Activated CD4-positive, alpha-beta T cell treated with anti-CD3 and anti-CD28 coated beads, Interleukin-2, amount 50 U/mL, for 48 hours (primary cell): ENCODE results near the gene MSL2.
A peak's percentile ranks its signal among the peaks of the same experiment; 100 is the strongest.
"Not testable (repeated sequence)": the region's sequence is repeated elsewhere in the genome, so short reads cannot be mapped to it uniquely, and the experiment has no call there.

Source experiments
- DNase-seq, 2 experiments: peaks; one replicate each; pipeline ENCODE4 v3.0.0-alpha.2; 2020

The MSL2 gene

DNA sequence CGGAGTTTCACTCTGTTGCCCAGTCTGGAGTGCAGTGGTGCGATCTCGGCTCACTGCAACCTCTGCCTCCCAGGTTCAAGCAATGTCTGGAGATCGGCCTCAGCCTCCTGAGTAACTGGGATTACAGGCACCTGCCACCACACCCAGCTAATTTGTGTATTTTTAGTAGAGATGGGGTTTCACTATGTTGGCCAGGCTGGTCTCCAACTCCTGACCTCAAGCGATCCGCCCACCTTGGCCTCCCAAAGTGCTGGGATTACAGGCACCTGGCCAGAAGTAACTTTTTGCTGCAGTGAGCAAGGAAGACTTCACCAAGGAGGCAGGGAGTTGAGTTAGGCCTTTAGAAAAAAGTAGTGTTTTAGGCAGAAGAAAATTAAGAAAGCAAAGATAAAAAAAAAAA lies 3.9 kb downstream of the MSL2 start:
- not testable (repeated sequence) for DNase-seq

DNA sequence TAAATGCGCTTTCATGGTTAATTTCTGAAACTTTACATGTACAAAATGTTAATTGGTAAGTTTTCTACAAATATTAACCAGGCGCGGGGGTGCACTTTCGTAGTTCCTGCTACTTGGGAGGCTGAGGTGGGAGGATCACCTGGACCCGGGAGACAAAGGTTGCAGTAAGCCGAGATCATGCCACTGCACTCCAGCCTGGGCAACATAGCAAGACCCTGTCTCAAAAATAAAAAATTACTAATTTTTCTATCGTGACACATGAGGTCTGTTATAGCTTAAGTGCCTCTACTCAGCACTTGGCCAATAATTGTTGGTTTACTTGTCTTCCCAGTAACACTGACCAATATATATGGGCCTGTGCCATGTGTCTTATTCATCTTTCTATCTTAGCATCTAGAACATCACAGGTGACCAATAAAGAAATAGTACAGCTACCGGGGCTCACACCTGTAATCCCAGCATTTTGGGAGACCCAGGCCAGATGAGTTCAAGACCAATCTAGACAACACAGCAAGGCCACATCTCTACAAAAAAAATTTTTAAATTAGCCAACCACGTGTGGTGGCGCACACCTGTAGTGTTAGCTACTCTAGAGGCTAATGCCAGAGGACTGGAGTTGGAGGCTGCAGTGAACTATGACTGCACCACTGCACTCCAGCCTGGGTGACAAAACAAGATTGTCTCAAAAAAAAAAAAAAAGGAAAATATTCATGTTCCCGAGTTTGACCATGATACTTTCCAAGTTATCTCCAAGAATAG lies 6.1 kb downstream of the MSL2 start:
- DNase-seq = no peak

DNA sequence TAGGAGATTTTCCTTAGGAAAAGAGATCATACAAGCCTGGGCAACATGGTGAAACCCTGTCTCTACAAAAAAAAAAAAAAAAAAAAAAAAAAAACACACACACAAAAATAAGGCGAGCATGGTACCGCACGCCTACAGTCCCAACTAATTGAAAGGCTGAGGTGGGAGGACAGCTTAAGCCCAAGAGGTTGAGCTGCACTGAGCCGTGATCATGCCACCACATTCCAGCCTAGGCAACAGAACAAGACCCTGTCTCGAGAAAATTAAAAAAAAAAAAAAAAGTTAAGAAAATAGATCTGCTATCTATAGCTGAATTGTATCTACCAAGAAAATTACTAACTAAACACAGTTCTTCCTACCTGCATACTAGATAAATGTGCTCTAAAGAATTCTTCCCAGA lies 7.1 kb downstream of the MSL2 start:
- no peak for DNase-seq

DNA sequence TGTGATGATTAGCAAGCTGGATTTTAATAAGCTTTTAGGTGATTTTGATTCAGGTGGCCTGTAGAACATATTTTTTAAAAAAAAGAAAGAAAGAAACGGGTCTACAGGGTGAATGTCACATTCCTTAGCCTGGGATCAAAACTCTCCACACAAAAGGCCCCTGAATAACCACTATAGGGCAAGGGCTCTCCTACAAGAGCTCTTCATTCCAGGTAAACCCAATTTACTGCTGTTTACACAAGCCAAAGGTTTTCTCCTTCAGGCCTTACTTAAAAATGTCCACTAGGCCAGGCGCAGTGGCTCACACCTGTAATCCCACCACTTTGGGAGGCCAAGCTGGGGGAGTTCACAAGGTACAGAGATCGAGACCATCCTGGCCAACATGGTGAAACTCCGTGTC lies 8.3 kb downstream of the MSL2 start:
- no peak for DNase-seq

DNA sequence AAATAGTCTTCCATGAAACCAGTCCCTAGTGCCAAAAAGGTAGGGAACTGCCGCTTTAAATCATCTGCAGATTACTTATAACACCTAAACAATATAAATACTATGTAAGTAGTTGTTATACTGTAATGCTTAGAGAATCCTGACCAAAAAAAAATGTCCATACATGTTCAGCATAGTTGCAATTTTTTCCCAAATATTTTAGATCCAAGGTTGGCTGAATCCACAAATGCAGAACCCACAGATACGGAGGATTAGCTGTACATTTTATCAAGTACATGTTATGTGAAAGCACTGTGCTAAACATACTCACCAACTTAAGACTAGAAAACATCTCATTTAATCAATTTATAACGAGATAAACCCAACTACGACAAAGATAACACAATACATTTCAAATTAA lies 9.3 kb downstream of the MSL2 start:
- no peak for DNase-seq

DNA sequence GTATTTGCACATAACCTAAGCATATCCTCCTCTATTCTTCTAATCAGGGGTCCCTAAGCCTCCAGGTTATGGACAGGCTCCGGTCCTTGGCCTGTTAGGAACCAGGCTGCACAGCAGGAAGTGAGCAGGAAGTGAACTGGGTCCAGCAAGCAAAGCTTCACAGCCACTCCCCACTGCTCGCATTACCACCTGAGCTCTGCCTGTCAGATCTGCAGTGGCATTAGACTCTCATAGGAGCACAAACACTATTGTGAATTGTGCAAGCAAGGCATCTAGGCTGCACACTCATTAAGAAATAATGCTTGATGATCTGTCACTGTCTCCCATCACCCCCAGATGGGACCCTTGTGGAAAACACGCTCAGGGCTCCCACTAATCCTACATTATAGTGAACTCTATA lies 9.8 kb downstream of the MSL2 start:
- no peak for DNase-seq

DNA sequence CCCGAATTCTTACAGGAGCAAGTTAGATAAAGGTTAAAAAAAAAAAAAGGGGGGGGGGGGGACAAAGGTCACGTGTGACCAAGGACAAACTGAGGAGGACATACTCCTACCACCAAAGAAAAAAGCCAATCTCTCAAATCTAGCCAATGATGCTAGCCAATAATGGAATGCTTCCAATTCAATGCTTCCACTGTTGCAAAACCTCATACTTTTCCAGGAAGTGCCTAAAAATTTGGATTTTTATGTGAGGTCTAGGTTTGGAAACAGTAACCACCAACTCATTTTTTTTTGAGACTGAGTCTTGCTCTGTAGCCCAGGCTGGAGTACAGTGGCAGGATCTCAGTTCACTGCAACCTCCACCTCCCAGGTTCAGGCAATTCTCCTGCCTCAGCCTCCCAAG lies 11.4 kb downstream of the MSL2 start:
- no peak for DNase-seq

DNA sequence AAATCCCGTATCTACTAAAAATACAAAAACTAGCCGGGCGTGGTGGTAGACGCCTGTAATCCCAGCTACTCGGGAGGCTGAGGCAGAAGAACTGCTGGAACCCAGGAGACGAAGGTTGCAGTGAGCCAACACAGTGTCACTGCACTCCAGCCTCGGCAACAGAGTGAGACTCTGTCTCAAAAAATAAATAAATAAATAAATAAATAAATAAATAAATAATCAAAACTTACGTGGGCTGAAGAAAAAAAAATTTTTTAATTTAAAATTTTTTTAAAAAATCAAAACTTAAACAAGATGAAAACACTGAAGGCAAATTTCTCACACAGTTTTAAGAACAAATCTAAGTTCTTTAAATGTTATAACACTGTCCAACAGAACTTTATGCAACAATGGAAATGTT lies 14.4 kb downstream of the MSL2 start:
- DNase-seq = no peak

DNA sequence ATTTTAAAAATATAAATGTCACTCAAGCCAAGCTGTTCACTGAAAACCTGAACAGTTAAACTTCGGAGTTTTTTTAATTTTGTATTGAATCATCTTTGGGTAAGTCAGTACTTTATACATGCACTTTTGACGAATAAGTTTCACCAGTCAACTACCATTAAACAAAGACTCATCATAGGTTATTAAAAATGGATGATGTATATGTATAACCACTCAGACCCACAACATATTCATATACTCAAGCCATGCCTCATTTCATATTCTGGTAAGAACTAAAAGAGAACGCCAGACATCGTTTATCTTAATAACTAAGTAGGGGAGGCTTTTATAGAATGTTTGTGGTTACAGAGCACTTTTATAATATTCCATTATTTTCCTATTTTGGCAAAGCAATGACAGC lies 18.3 kb downstream of the MSL2 start:
- DNase-seq = no peak

DNA sequence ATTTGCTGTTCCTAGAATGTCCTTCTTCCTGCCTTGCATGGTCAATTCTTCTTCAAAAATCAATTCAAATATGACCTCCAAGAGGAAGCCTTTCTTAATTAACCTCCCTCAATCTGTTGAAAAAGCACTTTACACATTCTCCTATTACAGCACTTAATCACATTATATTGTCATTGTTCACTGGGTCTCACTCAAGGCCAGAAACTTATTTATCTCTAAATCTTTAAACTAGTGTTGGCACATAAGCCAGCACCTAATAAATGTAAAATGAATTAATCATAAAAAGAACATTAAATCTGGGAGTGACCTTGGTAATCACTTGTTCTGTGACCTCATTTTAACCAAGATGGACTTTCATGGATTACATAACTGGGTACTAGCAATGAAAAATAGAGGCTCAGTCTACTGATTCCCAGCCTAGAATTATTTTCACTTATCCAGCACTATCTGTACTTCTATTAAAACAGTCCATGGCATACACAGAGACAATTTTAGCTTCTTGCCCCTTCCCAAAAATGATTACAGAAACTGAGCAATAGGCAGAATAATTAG lies 22.1 kb downstream of the MSL2 start:
- DNase-seq = no peak

DNA sequence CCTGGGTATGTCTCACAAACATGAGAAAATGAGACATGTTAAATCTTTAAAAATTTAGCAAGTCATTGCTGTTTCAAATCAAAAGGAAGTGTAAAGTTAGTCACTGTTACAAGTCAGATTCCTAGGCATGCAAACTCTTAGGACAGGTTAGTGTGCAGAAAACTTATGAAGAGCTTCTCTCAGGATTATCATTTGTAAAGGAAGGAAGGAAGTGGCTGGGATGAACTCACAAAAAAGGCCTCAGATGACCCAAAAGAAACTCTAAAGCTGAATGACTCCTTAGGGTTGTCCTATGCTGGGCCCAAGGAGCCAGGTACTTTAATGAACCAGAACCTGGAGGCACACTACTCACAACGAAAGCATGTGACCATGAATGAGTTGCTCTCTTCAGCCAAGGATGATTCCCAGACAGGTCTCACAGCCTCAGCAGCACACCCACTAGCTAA lies 25.0 kb downstream of the MSL2 start:
- DNase-seq = peak in 1 of 2 experiments; percentile 27

DNA sequence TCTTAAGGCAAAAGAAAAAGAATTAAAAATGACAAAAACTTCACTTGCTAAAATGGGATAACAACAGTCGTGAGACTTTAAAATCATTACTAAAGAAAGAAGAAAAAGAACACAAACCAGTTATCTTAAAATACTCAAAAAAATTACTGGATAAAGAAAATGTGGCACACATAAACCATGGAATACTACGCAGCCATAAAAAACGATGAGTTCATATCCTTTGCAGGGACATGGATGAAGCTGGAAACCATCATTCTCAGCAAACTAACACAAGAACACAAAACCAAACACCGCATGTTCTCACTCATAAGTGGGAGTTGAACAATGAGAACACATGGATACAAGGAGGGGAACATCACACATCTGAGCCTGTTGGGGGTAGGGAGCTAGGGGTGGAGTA lies 27.9 kb downstream of the MSL2 start:
- not testable (repeated sequence) for DNase-seq

DNA sequence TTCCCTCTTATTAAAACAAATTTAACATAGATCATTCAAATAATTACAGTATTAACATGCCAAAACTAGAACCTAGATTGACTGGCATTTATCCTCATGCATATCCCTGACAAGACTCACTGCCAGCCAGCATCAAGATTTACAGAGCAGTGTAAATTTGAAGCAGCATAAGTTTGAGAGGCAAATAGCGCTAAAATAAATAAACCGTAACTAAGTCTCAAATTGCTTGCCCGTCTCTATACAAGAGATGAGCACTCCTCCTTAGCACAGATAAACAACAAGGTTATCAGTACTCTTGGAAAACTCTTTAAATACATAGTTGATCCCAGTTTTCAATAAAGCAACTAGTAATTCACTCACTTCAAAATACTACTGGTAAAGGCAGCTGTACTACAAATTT lies 29.6 kb downstream of the MSL2 start:
- DNase-seq = no peak

DNA sequence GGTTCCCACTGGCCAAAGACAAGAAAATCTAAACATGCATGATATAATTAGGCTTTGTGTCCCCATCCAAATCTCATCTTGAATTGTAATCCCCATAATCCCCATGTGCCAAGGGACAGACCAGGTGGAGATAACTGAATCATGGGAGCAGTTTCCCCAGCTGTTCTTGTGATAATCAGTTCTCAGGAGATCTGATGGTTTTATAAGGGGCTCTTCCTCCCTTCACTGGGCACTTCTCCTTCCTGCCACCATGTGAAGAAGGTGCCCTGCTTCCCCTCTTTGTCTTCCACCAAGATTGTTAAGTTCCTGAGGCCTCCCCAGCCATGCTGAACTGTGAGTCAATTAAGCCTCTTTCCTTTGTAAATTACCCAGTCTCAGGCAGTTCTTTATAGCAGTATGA lies 32.5 kb downstream of the MSL2 start:
- not testable (repeated sequence) for DNase-seq

DNA sequence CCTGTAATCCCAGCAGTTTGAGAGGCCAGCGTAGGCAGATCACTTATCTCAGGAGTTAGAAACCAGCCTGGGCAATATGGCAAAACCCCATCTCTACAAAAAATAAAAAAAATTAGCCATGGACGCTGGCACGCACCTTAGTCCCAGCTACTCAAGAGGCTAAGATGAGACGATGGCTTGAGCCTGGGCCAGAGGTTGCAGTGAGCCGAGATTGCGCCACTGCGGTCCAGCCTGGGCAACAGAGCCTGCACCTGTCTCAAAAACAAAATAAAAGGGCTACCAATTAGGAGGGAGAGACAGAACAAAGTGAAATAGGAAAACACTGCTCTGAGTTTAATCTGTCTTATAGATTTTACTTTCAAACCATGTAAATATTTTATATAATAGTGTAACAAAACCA lies 33.8 kb downstream of the MSL2 start:
- DNase-seq = no peak

DNA sequence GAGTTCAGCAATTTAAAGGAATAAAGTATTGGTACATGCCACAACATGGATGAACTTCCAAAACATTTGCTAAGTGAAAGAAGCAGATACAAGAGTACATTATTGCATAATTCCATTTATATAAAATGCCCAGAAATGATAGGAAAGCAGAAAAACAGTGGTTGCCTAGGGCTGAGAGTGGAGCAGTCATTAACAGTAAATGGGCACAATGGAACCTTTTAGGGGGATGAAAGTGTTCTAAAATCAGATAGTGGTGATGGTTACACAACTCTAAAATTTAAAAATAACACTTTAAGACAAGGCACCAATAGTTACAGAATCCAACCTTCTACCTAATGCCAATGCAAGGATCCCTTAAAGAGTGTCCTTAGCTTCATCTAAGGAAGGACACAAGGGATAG lies 34.6 kb downstream of the MSL2 start:
- DNase-seq = no peak

DNA sequence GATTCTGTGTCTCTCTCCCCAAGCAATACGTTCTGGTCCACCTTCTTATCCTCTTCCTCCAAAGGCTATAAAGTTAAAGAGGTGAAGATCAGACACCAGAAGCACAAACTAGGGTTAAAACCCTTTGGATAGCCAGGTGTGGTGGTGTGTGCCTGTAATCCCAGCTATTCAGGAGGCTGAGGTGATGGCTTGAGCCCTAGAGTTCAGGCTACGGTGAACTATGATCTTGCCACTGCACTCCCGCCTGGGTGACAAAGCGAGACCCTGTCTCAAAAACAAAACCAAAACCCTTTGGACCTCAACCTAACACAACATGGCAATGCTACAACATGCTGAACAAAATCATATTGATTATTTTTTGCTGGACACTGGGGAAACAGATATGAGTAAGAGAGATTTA lies 43.2 kb downstream of the MSL2 start:
- no peak for DNase-seq

DNA sequence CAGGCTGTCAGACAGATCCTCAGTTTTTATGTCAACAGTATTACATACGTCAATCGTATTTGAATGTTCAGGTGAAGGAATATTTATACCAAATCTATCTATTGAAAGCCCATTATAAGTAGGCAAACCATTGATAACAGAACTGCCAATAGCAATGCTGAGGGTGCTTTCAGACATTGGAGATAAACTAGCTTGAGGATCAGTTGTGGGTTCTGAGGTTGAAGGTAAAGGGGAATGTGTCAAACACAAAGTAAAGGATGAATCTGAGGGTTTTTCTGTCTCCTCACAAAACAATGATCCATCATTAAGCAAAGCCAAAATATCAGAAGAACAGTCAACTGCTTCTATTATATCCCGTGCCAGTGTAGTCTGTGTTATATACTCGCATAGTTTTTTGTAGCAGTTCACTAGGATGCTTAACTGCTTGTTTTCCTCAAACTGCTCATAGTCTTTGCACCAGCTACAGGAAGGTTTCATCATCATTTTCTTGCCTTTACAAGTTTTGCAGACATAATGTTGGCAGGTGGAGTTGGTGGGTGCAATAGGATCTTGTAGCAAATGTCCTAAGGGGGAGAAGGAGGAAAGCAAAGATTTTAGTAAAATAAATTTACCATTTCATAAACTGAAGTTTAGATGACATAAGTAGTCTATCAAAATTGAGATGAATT lies 43.8 kb downstream of the MSL2 start:
- no peak for DNase-seq

DNA sequence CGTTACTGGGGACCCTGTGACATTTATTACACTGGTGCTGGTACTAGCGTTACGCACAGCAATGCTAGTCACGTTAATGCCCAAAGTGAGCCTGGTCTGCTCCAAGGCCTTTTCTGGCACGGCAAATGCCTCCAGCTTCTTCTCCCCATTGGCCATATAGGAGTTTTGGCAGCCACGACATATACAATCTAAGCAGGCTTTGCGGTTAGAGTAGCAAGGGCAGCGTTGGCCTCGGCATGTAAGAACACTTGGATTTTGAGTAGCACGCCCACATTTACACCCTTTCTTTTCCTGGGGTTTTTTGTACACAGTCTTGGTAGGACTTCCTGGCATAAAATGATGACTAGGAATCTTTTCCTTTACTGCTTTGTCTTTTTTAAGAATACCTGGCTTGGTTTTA lies 44.9 kb downstream of the MSL2 start:
- no peak for DNase-seq

DNA sequence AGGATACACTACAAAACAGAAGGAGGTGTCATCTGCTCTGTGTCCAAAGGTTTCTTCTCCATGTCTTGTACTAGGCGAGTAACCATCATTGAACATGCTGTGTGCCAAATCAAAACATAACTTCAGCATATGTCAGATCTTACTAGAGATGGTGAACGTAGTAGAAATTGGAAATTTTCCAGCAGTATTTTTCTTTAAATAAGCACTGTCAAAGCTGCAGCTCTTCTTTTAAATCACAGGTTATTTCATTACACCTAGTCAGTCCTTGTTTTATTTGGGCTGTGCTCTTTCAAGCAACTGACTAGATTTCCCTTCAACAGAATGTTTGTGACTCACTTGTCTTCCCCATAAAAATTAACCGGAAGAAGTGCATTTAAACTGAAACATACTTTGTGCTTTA lies 46.5 kb downstream of the MSL2 start:
- DNase-seq = no peak

DNA sequence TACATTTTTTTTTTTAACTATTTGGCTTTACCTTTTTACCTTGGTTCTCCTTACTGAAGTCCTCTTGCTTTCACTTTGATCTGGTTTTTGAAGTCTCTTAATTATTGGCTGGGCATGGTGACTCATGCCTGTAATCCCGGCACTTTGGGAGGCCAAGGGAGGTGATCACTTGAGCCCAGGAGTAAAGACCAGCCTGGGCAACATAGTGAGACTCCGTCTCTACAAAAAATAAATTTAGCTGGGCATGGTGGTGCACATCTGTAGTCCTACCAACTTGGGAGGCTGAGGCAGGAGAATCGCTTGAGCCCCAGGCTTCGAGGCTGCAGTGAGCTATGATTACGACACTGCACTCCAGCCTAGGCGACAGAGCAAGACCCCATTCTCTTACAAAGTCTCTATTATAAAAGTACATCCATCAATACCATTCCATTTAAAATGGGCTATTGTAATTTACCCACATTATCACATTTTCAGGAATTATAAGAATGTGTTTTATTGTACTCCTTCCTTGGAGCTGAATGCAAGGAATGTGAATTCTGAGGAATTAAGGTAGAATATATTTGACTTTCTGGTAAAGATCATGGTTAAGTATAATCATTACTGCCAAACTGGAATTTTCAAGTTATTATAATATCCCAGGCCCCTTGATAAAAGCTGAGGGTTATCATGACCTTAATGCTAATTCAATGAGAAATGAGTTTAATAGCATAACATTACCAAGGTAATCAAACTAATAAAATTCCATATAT lies 49.0 kb downstream of the MSL2 start:
- DNase-seq = no peak

DNA sequence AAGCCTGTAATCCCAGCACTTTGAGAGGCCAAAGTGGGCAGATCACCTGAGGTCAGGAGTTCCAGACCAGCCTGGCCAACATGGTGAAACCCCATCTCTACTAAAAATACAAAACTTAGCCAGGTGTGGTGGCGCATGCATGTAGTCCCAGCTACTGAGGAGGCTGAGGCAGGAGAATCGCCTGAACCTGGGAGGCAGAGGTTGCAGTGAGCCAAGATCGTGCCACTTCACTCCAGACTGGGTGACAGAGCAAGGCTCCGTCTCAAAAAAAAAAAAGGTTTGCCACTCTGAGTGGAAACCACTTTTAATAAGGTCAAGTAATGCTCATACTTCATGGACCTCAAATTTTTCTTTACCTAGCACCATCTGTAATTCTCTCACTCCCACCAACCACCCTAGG lies 51.7 kb downstream of the MSL2 start:
- DNase-seq = not testable (repeated sequence)

DNA sequence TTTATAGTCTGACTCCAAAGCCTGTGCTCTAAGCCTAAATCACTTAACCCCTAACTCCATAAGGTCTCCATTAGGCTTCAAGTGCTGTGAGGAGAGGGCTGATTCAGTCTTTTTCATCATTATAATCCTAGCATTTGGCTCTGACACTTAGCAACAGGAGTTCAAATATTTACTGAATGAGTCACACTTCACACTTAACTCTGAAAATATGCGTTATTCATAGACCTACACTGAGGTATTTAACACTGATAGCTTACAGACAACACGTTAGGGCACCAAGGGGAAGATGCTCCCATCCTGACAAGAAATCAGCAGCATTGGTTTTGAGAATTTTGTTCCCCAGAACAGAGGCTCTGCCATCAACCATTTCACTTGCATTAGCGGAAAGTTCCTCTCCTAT lies 53.5 kb downstream of the MSL2 start:
- DNase-seq = no peak

DNA sequence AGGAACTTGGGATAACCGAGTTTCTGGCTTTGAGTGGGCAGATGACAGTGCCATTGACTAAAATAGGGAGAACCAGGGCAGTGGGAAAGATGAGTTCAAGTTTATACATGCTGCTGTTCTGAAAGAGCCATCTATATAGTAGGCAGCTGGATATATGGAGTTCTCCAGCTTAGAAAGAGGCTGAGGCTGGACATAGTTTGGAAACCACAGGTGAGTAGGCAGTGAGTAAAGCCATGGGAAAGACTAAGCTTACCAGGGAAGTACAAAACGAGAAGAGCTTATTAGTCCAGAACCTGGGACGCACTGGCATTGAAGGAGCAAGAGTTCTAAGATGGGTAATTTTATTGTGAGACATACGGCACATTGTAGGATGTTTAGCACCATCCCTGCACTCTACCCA lies 54.2 kb downstream of the MSL2 start:
- no peak for DNase-seq
